PC-3 (cell line): Measurements from ENCODE around the gene CDH4.

Experiments used
- EZH2 ChIP-seq: fragments of 300-600 bp; sonication (generic); IDR thresholded peaks from one replicate; pipeline ENCODE4 v1.6.1; 2017; ENCODE audit warnings: antibody characterized with exemption, mild to moderate bottlenecking, low read length; ENCODE audit not compliant: unreplicated experiment
- EZH2phosphoT487 ChIP-seq: fragments of 300-600 bp; sonication (generic); IDR thresholded peaks from 2 replicates; pipeline ENCODE4 v1.6.1; 2018; ENCODE audit warnings: mild to moderate bottlenecking, antibody characterized with exemption, low read length, borderline replicate concordance
- TF ChIP-seq, protein P1 (sequence below): fragments of 300-600 bp; sonication (generic); conservative IDR thresholded peaks from 2 replicates; pipeline ENCODE4 v1.5.1; 2017; ENCODE audit warnings: antibody characterized with exemption, low read depth, mild to moderate bottlenecking, low read length

DNA sequence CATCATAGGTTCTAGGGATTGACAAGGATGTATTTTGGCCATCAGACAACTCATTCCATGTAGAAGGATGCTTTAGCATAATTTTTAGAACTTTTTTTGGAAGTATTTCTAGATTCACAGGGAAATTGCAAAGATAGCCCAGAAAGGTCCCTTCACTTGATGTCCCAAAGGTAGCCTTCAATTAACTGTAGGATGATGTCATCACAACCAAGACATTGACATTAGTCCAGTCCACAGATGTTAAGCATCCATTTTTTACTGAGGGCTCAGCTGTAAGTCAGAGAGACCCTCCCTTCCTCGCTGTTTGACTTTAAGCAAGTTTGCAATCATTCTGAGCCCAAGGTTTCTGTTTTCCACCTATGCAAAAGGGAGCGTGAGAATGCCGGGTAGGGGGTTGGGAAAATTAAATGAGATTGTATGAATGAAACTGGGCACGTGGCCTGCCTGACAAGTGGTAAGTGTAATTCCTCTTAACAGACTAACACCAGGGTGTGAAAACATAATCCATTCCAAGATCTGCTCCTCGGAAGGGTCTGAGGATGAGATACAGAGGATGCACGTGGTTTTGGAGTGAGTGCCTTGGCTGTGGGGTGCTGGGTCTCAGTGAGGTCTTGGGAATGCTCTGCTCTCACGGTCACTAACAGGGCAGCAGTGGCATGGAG lies 126.8 kb downstream of the CDH4 start:
- TF ChIP-seq EZH2 = no peak
- TF ChIP-seq, protein P1, sequence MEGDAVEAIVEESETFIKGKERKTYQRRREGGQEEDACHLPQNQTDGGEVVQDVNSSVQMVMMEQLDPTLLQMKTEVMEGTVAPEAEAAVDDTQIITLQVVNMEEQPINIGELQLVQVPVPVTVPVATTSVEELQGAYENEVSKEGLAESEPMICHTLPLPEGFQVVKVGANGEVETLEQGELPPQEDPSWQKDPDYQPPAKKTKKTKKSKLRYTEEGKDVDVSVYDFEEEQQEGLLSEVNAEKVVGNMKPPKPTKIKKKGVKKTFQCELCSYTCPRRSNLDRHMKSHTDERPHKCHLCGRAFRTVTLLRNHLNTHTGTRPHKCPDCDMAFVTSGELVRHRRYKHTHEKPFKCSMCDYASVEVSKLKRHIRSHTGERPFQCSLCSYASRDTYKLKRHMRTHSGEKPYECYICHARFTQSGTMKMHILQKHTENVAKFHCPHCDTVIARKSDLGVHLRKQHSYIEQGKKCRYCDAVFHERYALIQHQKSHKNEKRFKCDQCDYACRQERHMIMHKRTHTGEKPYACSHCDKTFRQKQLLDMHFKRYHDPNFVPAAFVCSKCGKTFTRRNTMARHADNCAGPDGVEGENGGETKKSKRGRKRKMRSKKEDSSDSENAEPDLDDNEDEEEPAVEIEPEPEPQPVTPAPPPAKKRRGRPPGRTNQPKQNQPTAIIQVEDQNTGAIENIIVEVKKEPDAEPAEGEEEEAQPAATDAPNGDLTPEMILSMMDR = no peak
- TF ChIP-seq EZH2phosphoT487 = no peak
